Bronchial epithelial cell (primary cell): ENCODE data around the gene PCDHA5. TPM values are rescaled to one million over a fixed set of nuclear protein-coding genes. Genes with fewer than 3 reads are reported as not detected.

ENCODE experiments used
- DNase-seq: peaks from one replicate; pipeline ENCODE4 v3.0.0-alpha.2; 2010; ENCODE audit warnings: low read depth
- FAIRE-seq: peaks from 2 replicates; lab custom pipeline; 2011; peaks lifted over from hg19 to GRCh38; lab: Jason Lieb, UNC
- H3K27me3 ChIP-seq: 2 replicates; pipeline ENCODE4 v1.5.1; 2011; ENCODE audit warnings: low read length; ENCODE audit not compliant: control insufficient read depth, insufficient read depth
- H3K36me3 ChIP-seq: 2 replicates; pipeline ENCODE4 v1.5.1; 2011; ENCODE audit warnings: low read length; ENCODE audit not compliant: control insufficient read depth, insufficient read depth
- H3K4me3 ChIP-seq: 2 replicates; pipeline ENCODE4 v1.5.1; 2011; ENCODE audit warnings: mild to moderate bottlenecking, low read depth, low read length, control low read depth
- total RNA-seq: library from RNA; depleted of rRNA; stranded (reverse); fragments of >200 nt; gene quantifications from 2 replicates; pipeline ENCODE4 v1.2.1, GENCODE V29; 2014
- TF ChIP-seq, protein P1 (sequence below): IDR thresholded peaks from 2 replicates; pipeline ENCODE4 v1.5.1; 2011; ENCODE audit warnings: mild to moderate bottlenecking, moderate library complexity, low read length, control low read depth, inconsistent platforms; ENCODE audit not compliant: insufficient read depth, severe bottlenecking

Gene PCDHA5
- total RNA-seq, 1 donor from 2014 or later, result not detected

DNA sequence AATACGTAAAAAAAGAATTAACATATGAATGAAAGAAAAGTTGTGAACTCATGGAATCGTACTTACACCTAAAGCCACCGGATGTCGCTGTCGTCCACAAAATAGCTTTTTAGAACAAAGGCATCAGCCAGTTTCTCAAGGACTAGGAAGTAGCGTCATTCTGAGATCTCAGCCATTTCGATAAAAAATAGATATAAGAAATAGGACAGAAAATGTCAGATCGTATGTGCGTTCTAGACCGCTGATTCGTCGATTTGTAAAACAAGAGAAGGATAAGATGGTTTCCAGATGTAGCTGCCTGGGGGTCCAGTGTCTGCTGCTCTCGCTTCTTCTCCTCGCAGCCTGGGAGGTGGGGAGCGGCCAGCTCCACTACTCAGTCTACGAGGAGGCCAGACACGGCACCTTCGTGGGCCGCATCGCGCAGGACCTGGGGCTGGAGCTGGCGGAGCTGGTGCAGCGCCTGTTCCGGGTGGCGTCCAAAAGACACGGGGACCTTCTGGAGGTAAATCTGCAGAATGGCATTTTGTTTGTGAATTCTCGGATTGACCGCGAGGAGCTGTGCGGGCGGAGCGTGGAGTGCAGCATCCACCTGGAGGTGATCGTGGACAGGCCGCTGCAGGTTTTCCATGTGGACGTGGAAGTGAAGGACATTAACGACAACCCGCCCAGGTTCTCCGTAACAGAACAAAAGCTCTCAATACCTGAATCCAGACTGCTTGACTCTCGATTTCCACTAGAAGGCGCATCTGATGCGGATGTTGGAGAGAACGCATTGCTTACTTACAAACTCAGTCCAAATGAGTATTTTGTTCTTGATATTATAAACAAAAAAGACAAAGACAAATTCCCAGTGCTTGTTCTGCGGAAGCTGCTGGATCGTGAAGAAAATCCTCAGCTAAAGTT lies 34.6 kb downstream of the PCDHA5 start, which contains the start of gene PCDHA10:
Gene PCDHA10 (plus strand): TSS at position 126 of the 903 bp plus-strand sequence. CDS start 152 bp downstream, at position 278.
- H3K27me3 ChIP-seq, result no peaks in the 10 kb centered on the region
- TF ChIP-seq, protein P1, sequence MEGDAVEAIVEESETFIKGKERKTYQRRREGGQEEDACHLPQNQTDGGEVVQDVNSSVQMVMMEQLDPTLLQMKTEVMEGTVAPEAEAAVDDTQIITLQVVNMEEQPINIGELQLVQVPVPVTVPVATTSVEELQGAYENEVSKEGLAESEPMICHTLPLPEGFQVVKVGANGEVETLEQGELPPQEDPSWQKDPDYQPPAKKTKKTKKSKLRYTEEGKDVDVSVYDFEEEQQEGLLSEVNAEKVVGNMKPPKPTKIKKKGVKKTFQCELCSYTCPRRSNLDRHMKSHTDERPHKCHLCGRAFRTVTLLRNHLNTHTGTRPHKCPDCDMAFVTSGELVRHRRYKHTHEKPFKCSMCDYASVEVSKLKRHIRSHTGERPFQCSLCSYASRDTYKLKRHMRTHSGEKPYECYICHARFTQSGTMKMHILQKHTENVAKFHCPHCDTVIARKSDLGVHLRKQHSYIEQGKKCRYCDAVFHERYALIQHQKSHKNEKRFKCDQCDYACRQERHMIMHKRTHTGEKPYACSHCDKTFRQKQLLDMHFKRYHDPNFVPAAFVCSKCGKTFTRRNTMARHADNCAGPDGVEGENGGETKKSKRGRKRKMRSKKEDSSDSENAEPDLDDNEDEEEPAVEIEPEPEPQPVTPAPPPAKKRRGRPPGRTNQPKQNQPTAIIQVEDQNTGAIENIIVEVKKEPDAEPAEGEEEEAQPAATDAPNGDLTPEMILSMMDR, result no peak
- FAIRE-seq, result no peak
- peak; percentile 7 for DNase-seq
- no peak within 1 kb of the TSS for H3K4me3 ChIP-seq
- no peaks in the 10 kb centered on the region for H3K36me3 ChIP-seq

DNA sequence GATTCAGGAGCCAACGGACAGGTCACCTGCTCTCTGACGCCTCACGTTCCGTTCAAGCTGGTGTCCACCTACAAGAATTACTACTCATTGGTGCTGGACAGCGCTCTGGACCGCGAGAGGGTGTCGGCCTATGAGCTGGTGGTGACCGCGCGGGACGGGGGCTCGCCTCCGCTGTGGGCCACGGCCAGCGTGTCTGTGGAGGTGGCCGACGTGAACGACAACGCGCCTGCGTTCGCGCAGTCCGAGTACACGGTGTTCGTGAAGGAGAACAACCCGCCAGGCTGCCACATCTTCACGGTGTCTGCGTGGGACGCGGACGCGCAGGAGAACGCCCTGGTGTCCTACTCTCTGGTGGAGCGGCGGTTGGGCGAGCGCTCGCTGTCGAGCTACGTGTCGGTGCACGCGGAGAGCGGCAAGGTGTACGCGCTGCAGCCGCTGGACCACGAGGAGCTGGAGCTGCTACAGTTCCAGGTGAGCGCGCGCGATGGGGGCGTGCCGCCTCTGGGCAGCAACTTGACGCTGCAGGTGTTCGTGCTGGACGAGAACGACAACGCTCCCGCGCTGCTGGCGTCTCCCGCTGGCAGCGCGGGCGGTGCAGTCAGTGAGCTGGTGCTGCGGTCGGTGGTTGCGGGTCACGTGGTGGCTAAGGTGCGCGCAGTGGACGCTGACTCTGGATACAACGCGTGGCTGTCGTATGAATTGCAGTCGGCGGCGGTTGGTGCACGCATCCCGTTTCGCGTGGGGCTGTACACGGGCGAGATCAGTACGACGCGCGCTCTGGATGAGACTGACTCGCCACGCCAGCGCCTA lies 36.0 kb downstream of the PCDHA5 start:
- TF ChIP-seq, protein P1, result no peak
- Histone ChIP-seq H3K36me3 (no peaks in the 10 kb centered on the region), H3K4me3 (no peak overlapping the region), H3K27me3 (no peaks in the 10 kb centered on the region)
- no peak for DNase-seq
- FAIRE-seq, result no peak

DNA sequence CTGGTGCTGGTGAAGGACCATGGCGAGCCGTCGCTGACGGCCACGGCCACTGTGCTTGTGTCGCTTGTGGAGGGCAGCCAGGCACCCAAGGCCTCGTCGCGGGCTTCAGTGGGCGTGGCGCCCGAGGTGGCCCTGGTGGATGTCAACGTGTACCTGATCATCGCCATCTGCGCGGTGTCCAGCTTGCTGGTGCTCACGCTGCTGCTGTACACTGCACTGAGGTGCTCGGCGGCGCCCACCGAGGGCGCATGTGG lies 36.5 kb downstream of the PCDHA5 start:
- H3K4me3 ChIP-seq, result no peak overlapping the region
- no peaks in the 10 kb centered on the region for H3K27me3 ChIP-seq
- TF ChIP-seq, protein P1, result no peak
- no peak for FAIRE-seq
- H3K36me3 ChIP-seq, result no peaks in the 10 kb centered on the region
- no peak for DNase-seq

DNA sequence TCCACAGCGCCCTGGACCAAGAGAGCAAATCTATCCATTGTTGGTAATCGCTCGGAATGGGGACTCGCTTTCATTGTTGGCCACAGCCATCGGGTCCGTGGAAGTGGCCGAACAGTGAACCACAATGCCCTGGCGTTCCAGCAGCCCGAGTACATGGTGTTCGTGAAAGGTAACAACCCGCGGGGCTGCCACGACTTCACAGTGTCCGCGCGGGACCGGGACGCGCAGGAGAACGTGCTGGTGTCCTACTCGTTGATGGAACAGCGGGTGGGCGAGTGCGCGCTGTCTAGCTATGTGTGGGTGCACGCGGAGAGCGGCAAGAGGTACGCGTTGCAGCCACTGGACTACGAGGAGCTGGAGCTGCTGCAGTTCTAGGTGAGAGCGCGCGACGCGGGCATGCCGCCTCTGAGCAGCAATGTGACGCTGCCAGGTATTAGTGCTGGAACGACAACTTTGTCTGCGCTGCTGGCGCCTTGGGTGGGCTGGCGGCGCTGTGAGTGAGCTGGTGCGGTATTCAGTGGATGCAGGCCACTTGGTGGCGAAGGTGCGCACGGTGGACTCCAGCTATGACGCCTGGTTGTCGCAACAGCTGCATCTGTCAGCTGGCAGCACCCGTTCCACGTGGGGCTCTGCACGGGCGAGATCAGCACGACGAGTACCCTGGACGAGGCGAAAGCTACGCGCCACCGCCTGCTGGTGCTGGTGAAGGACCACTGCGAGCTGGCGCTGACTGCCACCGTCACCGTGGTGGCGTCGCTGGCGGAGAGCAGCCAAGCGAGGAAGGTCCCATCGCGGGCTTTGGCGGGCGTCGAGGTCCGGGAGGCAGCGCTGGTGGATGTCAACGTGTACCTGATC lies 41.3 kb downstream of the PCDHA5 start:
- DNase-seq, result no peak
- Histone ChIP-seq H3K27me3 (no peaks in the 10 kb centered on the region), H3K4me3 (no peak overlapping the region), H3K36me3 (no peaks in the 10 kb centered on the region)
- FAIRE-seq, result no peak
- TF ChIP-seq, protein P1, result no peak

DNA sequence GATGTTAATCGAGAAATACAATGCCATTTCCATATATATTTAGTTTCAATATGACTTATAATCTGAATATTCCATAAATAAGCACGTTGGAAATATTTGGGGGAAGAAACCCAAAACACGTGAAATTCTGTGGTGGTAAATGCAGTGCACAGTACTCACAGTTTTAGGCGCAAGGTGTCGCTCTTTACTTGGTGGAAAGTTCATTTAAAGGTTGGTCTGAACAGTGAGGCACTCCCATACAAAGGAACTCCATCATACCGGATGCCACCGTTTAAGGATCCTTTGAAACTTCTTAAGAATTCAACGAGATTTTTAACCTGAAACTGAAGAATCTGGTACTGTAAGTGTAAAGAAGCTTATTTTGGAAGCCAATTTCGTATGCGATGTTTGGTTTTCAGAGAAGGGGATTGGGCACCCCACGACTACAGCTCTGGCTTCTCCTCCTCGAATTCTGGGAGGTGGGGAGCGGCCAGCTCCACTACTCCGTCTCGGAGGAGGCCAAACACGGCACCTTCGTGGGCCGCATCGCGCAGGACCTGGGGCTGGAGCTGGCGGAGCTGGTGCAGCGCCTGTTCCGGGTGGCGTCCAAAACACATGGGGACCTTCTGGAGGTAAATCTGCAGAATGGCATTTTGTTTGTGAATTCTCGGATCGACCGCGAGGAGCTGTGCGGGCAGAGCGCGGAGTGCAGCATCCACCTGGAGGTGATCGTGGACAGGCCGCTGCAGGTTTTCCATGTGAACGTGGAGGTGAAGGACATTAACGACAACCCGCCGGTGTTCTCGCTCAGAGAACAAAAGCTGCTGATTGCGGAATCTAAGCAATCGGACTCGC lies 47.5 kb downstream of the PCDHA5 start, which contains the start of gene PCDHA11:
Gene PCDHA11 (plus strand): TSS at position 237 of the 834 bp plus-strand sequence. CDS start 147 bp downstream, at position 384.
- Histone ChIP-seq H3K4me3 (no peak within 1 kb of the TSS), H3K36me3 (no peaks in the 10 kb centered on the region), H3K27me3 (no peaks in the 10 kb centered on the region)
- TF ChIP-seq, protein P1, result peak; percentile 36
- no peak for FAIRE-seq
- DNase-seq, result peak; percentile 29
